Muscle of leg (tissue), 11 donors: Measurements from ENCODE around the gene CPSF4L. TPM values are rescaled to one million over a fixed set of nuclear protein-coding genes. Genes with fewer than 3 reads are reported as not detected.

Source experiments
- DNase-seq: peaks from one replicate; pipeline ENCODE4 v3.0.0; 2013
- H3K27ac ChIP-seq: one replicate; pipeline ENCODE4 v1.5.1; 2013; ENCODE audit warnings: mild to moderate bottlenecking, low read length, control low read depth
- H3K27me3 ChIP-seq: one replicate; pipeline ENCODE4 v1.6.1; 2013; ENCODE audit warnings: low read length; ENCODE audit not compliant: control insufficient read depth, insufficient read depth
- H3K36me3 ChIP-seq: one replicate; pipeline ENCODE4 v1.6.1; 2013; ENCODE audit warnings: low read length; ENCODE audit not compliant: control insufficient read depth, insufficient read depth
- H3K4me1 ChIP-seq: one replicate; pipeline ENCODE4 v1.6.1; 2013; ENCODE audit warnings: low read length; ENCODE audit not compliant: control insufficient read depth, insufficient read depth
- H3K4me3 ChIP-seq: one replicate; pipeline ENCODE4 v1.5.1; 2013; ENCODE audit warnings: low read length, control low read depth
- H3K9me3 ChIP-seq: replicated peaks from 2 replicates; pipeline ENCODE4 v1.6.1; 2013; ENCODE audit warnings: low read depth, low read length; ENCODE audit not compliant: control insufficient read depth
- WGBS: methylation state at CpG from one replicate; pipeline ENCODE4 v1.1.5; 2013; ENCODE audit warnings: missing lambda C conversion rate; ENCODE audit not compliant: insufficient coverage; 5-methylcytosine and 5-hydroxymethylcytosine counted together
- polyA plus RNA-seq, 8 donors: library from polyadenylated mRNA; unstranded; fragments of 120-200 nt; gene quantifications; one replicate each; pipeline versions ENCODE4 v1.2.1 to v1.2.3, GENCODE V29; 2013; ENCODE audit warnings: inconsistent platforms in 1 of 8, low replicate concordance in 1 of 8; ENCODE audit not compliant: insufficient read length in 8 of 8, insufficient read depth in 1 of 8
- total RNA-seq: library from RNA; stranded (reverse); fragments of 120-200 nt; gene quantifications from one replicate; pipeline ENCODE4 v1.2.4, GENCODE V29; 2013

Gene CPSF4L
- total and polyA plus RNA-seq, 9 donors = not detected

GRCh38 chr17:73224237-73224636, 37.4 kb downstream of the CPSF4L start:
- no peaks in the 10 kb centered on the region for H3K9me3 ChIP-seq
- H3K36me3 ChIP-seq = no peaks in the 10 kb centered on the region
- WGBS = no CpG with 5 or more reads among the region's 2 CpGs
- H3K27me3 ChIP-seq = no peaks in the 10 kb centered on the region
- H3K4me1 ChIP-seq = peaks cover 6% of the 10 kb centered on the region
- H3K4me3 ChIP-seq = no peak overlapping the region
- no peak overlapping the region for H3K27ac ChIP-seq
- no peak for DNase-seq

- Histone ChIP-seq H3K9me3 (no peaks in the 10 kb centered on the region), H3K4me3 (no peak overlapping the region), H3K36me3 (no peaks in the 10 kb centered on the region), H3K4me1 (peaks cover 2% of the 10 kb centered on the region), H3K27me3 (no peaks in the 10 kb centered on the region), H3K27ac (no peak overlapping the region)
- no CpG with 5 or more reads among the region's 2 CpGs for WGBS
- no peak for DNase-seq
Measured at GRCh38 chr17:73223626-73224230, 38.0 kb downstream of the CPSF4L start.

- H3K36me3 ChIP-seq = peaks cover 9% of the 10 kb centered on the region
- WGBS = 80% methylated on average over 1 of the region's 2 CpGs
Measured at GRCh38 chr17:73215447-73215846, 46.2 kb downstream of the CPSF4L start.

GRCh38 chr17:73214851-73215250, 46.8 kb downstream of the CPSF4L start:
- WGBS = no CpG with 5 or more reads among the region's 4 CpGs
- no peaks in the 10 kb centered on the region for H3K4me1 ChIP-seq
- H3K27me3 ChIP-seq = no peaks in the 10 kb centered on the region
- H3K9me3 ChIP-seq = no peaks in the 10 kb centered on the region
- H3K36me3 ChIP-seq = peaks cover 9% of the 10 kb centered on the region
- no peak for DNase-seq
- no peak overlapping the region for H3K27ac ChIP-seq
- H3K4me3 ChIP-seq = no peak overlapping the region

More at GRCh38 chr17:73215447-73215846, 46.2 kb downstream of the CPSF4L start:
- Histone ChIP-seq H3K27ac (no peak overlapping the region), H3K27me3 (no peaks in the 10 kb centered on the region), H3K9me3 (no peaks in the 10 kb centered on the region), H3K4me3 (no peak overlapping the region), H3K4me1 (no peaks in the 10 kb centered on the region)
- no peak for DNase-seq

- Histone ChIP-seq H3K4me3 (no peak overlapping the region), H3K36me3 (peaks cover 16% of the 10 kb centered on the region), H3K27ac (no peak overlapping the region), H3K9me3 (no peaks in the 10 kb centered on the region), H3K27me3 (no peaks in the 10 kb centered on the region), H3K4me1 (no peaks in the 10 kb centered on the region)
- no peak for DNase-seq
Measured at GRCh38 chr17:73214008-73214407, 47.7 kb downstream of the CPSF4L start.

- DNase-seq = no peak
- Histone ChIP-seq H3K36me3 (peaks cover 35% of the 10 kb centered on the region), H3K4me1 (no peaks in the 10 kb centered on the region), H3K4me3 (no peak overlapping the region), H3K27me3 (no peaks in the 10 kb centered on the region), H3K27ac (no peak overlapping the region), H3K9me3 (no peaks in the 10 kb centered on the region)
- WGBS = 82% methylated on average over 4 of the region's 13 CpGs
Measured at GRCh38 chr17:73211745-73212144, 49.9 kb downstream of the CPSF4L start.

GRCh38 chr17:73210002-73210678, 51.5 kb downstream of the CPSF4L start:
- DNase-seq = no peak
- no peak overlapping the region for H3K27ac ChIP-seq
- H3K36me3 ChIP-seq = peaks cover 42% of the 10 kb centered on the region
- H3K9me3 ChIP-seq = no peaks in the 10 kb centered on the region
- no peak overlapping the region for H3K4me3 ChIP-seq
- H3K4me1 ChIP-seq = peaks cover 2% of the 10 kb centered on the region
- 58% methylated on average over 3 of the region's 8 CpGs for WGBS
- H3K27me3 ChIP-seq = no peaks in the 10 kb centered on the region

- 95% methylated on average over 13 of the region's 13 CpGs for WGBS
- H3K36me3 ChIP-seq = peaks cover 49% of the 10 kb centered on the region
Measured at GRCh38 chr17:73209436-73209835, 52.2 kb downstream of the CPSF4L start.

GRCh38 chr17:73208139-73208827, 53.4 kb downstream of the CPSF4L start:
- peaks cover 60% of the 10 kb centered on the region for H3K36me3 ChIP-seq
- no peaks in the 10 kb centered on the region for H3K27me3 ChIP-seq
- H3K4me3 ChIP-seq = no peak overlapping the region
- H3K4me1 ChIP-seq = peaks cover 2% of the 10 kb centered on the region
- no peak overlapping the region for H3K27ac ChIP-seq
- WGBS = 90% methylated on average over 15 of the region's 16 CpGs
- no peak for DNase-seq
- H3K9me3 ChIP-seq = no peaks in the 10 kb centered on the region

More at GRCh38 chr17:73209436-73209835, 52.2 kb downstream of the CPSF4L start:
- Histone ChIP-seq H3K27ac (no peak overlapping the region), H3K4me1 (peaks cover 2% of the 10 kb centered on the region), H3K27me3 (no peaks in the 10 kb centered on the region), H3K9me3 (no peaks in the 10 kb centered on the region), H3K4me3 (no peak overlapping the region)
- no peak for DNase-seq

- WGBS = 52% methylated on average over 8 of the region's 10 CpGs
- peaks cover 2% of the 10 kb centered on the region for H3K4me1 ChIP-seq
- no peak overlapping the region for H3K4me3 ChIP-seq
- H3K9me3 ChIP-seq = no peaks in the 10 kb centered on the region
- H3K36me3 ChIP-seq = peaks cover 86% of the 10 kb centered on the region
- H3K27ac ChIP-seq = no peak overlapping the region
- H3K27me3 ChIP-seq = no peaks in the 10 kb centered on the region
- DNase-seq = peak; percentile 39
Measured at GRCh38 chr17:73205459-73205961, 56.2 kb downstream of the CPSF4L start.
